Measurements from ENCODE around the gene VGLL2.
A peak's percentile ranks its signal among the peaks of the same experiment; 100 is the strongest.

The VGLL2 gene

GRCh38 chr6:117317261-117317660, 51.9 kb downstream of the VGLL2 start:
- no peaks in the 10 kb centered on the region for H3K9me3 ChIP-seq (ENCODE audit: control insufficient read depth, insufficient read depth, low read length)
- no peaks in the 10 kb centered on the region for H3K9me2 ChIP-seq (replicated peaks; ENCODE audit: control insufficient read depth, low read length)
- peak; percentile 30 for TF ChIP-seq CTCF (IDR thresholded peaks at IDR 0.05; ENCODE audit: low read depth, low read length, poor library complexity, severe bottlenecking)
- TF ChIP-seq EZH2phosphoT487 (IDR thresholded peaks at IDR 0.05; ENCODE audit: borderline replicate concordance, low read length): no peak

More at GRCh38 chr6:117317261-117317660, 51.9 kb downstream of the VGLL2 start:
- Histone ChIP-seq H4K20me1 (ENCODE audit: control insufficient read depth, insufficient read depth, low read depth, low read length) (no peaks in the 10 kb centered on the region), H3K27me3 (ENCODE audit: control insufficient read depth, low read length) (no peaks in the 10 kb centered on the region), H3K27ac (ENCODE audit: low read depth, low read length) (no peak overlapping the region), H3K36me3 (ENCODE audit: control insufficient read depth, low read length) (no peaks in the 10 kb centered on the region), H3K4me2 (ENCODE audit: low read length) (no peak overlapping the region), H3K4me3 (ENCODE audit: low read length) (no peak overlapping the region), H3K4me1 (ENCODE audit: control insufficient read depth, low read length) (no peaks in the 10 kb centered on the region), H3F3A (ENCODE audit: control insufficient read depth, insufficient read depth) (no peaks in the 10 kb centered on the region), H3K79me2 (ENCODE audit: control insufficient read depth, low read length) (no peaks in the 10 kb centered on the region)

Measured in DOHH2 (cell line).